HepG2 (cell line): Measurements from ENCODE around the gene TEX19. TPM values are rescaled to one million over a fixed set of nuclear protein-coding genes. Genes with fewer than 3 reads are reported as not detected.

ENCODE experiments used
- BCL6 ChIP-seq: IDR thresholded peaks from 2 replicates; pipeline ENCODE4 v1.6.1; 2016; ENCODE audit warnings: missing genetic modification reagents, missing compliant biosample characterization
- EED ChIP-seq: sonication (generic); formaldehyde crosslinking; IDR thresholded peaks from 2 replicates; pipeline ENCODE4 v1.5.0; 2020; ENCODE audit warnings: mild to moderate bottlenecking, missing genetic modification reagents
- ELK4 ChIP-seq: sonication (generic); formaldehyde crosslinking; IDR thresholded peaks from 2 replicates; pipeline ENCODE4 v1.9.0; 2021; ENCODE audit warnings: missing genetic modification reagents, borderline replicate concordance
- HMGXB4 ChIP-seq, 2 experiments: sonication (generic) in 1 of 2; formaldehyde crosslinking in 1 of 2; IDR thresholded peaks; 2 replicates each; pipeline versions ENCODE4 v1.4.0 to v1.6.1; 2018 to 2020; ENCODE audit warnings: missing genetic modification reagents in 2 of 2, borderline replicate concordance in 1 of 2, low read depth in 1 of 2, mild to moderate bottlenecking in 1 of 2, missing biosample characterization in 1 of 2
- HNRNPH1 ChIP-seq: fragments of 200-400 bp; formaldehyde crosslinking; optimal IDR thresholded peaks from 2 replicates; pipeline ENCODE3; 2017; ENCODE audit warnings: mild to moderate bottlenecking, low read depth, low read length
- HNRNPLL ChIP-seq: fragments of 200-400 bp; formaldehyde crosslinking; IDR thresholded peaks from 2 replicates; pipeline ENCODE4 v1.6.1; 2017; ENCODE audit warnings: mild to moderate bottlenecking, low read depth, low read length; ENCODE audit not compliant: poor library complexity, severe bottlenecking
- KDM3A ChIP-seq: IDR thresholded peaks from 2 replicates; pipeline ENCODE4 v1.6.1; 2018; ENCODE audit warnings: low read depth, missing compliant biosample characterization
- MTA3 ChIP-seq: sonication (generic); formaldehyde crosslinking; IDR thresholded peaks from 2 replicates; pipeline ENCODE4 v1.4.0; 2020; ENCODE audit warnings: missing genetic modification reagents
- PLRG1 ChIP-seq: fragments of 450-650 bp; conservative IDR thresholded peaks from 2 replicates; pipeline ENCODE4 v1.6.1; 2016
- ZNF138 ChIP-seq: sonication (generic); formaldehyde crosslinking; IDR thresholded peaks from 2 replicates; pipeline ENCODE4 v1.5.0; 2020; ENCODE audit warnings: mild to moderate bottlenecking, low read depth, missing genetic modification reagents
- ZNF230 ChIP-seq: sonication (generic); formaldehyde crosslinking; IDR thresholded peaks from 2 replicates; pipeline ENCODE4 v1.4.0; 2020; ENCODE audit warnings: mild to moderate bottlenecking, missing genetic modification reagents
- ZNF232 ChIP-seq: sonication (generic); formaldehyde crosslinking; IDR thresholded peaks from 2 replicates; pipeline ENCODE4 v1.4.0; 2020; ENCODE audit warnings: missing genetic modification reagents, borderline replicate concordance
- ZNF253 ChIP-seq: sonication (generic); formaldehyde crosslinking; IDR thresholded peaks from 2 replicates; pipeline ENCODE4 v1.8.0; 2022; ENCODE audit warnings: mild to moderate bottlenecking, missing genetic modification reagents, borderline replicate concordance
- ZNF350 ChIP-seq: sonication (generic); formaldehyde crosslinking; IDR thresholded peaks from 2 replicates; pipeline ENCODE4 v1.4.0; 2020; ENCODE audit warnings: mild to moderate bottlenecking, low read depth, missing genetic modification reagents, borderline replicate concordance
- ZNF777 ChIP-seq: sonication (generic); formaldehyde crosslinking; IDR thresholded peaks from 2 replicates; pipeline ENCODE4 v1.4.0; 2020; ENCODE audit warnings: missing genetic modification reagents
- ZNF879 ChIP-seq: sonication (generic); formaldehyde crosslinking; IDR thresholded peaks from 2 replicates; pipeline ENCODE4 v1.8.1; 2023; ENCODE audit warnings: missing genetic modification reagents
- ZNF883 ChIP-seq: sonication (generic); formaldehyde crosslinking; IDR thresholded peaks from 2 replicates; pipeline ENCODE4 v1.5.1; 2020; ENCODE audit warnings: mild to moderate bottlenecking, missing genetic modification reagents; ENCODE audit errors: not compliant biosample characterization
- ZSCAN25 ChIP-seq: sonication (generic); formaldehyde crosslinking; IDR thresholded peaks from 2 replicates; pipeline ENCODE4 v1.8.0; 2022; ENCODE audit warnings: mild to moderate bottlenecking, missing genetic modification reagents
- polyA plus RNA-seq, 8 experiments: library from polyadenylated mRNA; depleted of rRNA in 3 of 8; stranded (reverse) in 7 of 8; unstranded in 1 of 8; fragments of >200 nt; fragmentation: Illumina TruSeq in 4 of 8; extraction: Trizol in 4 of 8; gene quantifications; 2 replicates each; pipeline versions ENCODE4 v1.2.1 to v1.2.3, GENCODE V29; 2011 to 2016; ENCODE audit warnings: low read depth in 4 of 8, missing spikeins in 1 of 8, mixed read lengths in 1 of 8; ENCODE audit not compliant: insufficient read depth in 1 of 8
- total RNA-seq, 5 experiments: library from RNA; depleted of rRNA; stranded (reverse); fragments of >200 nt; fragmentation: Illumina TruSeq; extraction: Trizol; gene quantifications; 2 replicates each; pipeline ENCODE4 v1.2.3, GENCODE V29; 2016; ENCODE audit warnings: low read depth in 1 of 5
- TF ChIP-seq, protein P1 (sequence below): sonication (generic); formaldehyde crosslinking; IDR thresholded peaks from 2 replicates; pipeline ENCODE4 v1.4.0; 2020; ENCODE audit warnings: missing genetic modification reagents; ENCODE audit errors: not compliant biosample characterization
- TF ChIP-seq, protein P2 (sequence below): sonication (generic); formaldehyde crosslinking; IDR thresholded peaks from 2 replicates; pipeline ENCODE4 v1.4.0; 2020; ENCODE audit warnings: missing genetic modification reagents, low read depth, mild to moderate bottlenecking, borderline replicate concordance
- TF ChIP-seq, protein P3 (sequence below): sonication (generic); formaldehyde crosslinking; IDR thresholded peaks from 2 replicates; pipeline ENCODE4 v1.8.0; 2022; ENCODE audit warnings: mild to moderate bottlenecking, missing genetic modification reagents, borderline replicate concordance

The TEX19 gene
- total and polyA plus RNA-seq, 2 of the 13 experiments (the other 11 are each of a cell fraction or from before 2014, with no cell fraction given): 1.3 to 6.0 TPM

GRCh38 chr17:82317394-82318168 lies 41.5 kb upstream of the TEX19 start, which contains the start of gene CD7 (continued):
- no peak for TF ChIP-seq ZNF879
- peak; percentile 59; the same call in 1 of the 2 replicates for TF ChIP-seq ZNF230 (CRISPR knock-in tag)
- peak; percentile 77 for TF ChIP-seq ZNF883 (CRISPR knock-in tag)
- peak; percentile 52; the same call in 1 of the 2 replicates for TF ChIP-seq ZNF350
- no peak for TF ChIP-seq ZNF232 (CRISPR knock-in tag)
- TF ChIP-seq ZNF253 (CRISPR knock-in tag): no peak
- TF ChIP-seq, protein P1, sequence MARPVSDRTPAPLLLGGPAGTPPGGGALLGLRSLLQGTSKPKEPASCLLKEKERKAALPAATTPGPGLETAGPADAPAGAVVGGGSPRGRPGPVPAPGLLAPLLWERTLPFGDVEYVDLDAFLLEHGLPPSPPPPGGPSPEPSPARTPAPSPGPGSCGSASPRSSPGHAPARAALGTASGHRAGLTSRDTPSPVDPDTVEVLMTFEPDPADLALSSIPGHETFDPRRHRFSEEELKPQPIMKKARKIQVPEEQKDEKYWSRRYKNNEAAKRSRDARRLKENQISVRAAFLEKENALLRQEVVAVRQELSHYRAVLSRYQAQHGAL (CRISPR knock-in tag): no peak
- TF ChIP-seq, protein P2, sequence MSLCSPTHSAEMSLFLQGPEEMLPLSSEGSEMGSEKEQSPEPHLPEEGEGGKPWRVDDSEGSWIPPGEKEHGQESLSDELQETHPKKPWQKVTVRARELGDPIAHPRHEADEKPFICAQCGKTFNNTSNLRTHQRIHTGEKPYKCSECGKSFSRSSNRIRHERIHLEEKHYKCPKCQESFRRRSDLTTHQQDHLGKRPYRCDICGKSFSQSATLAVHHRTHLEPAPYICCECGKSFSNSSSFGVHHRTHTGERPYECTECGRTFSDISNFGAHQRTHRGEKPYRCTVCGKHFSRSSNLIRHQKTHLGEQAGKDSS (CRISPR knock-in tag): no peak; the same call in 1 of the 2 replicates
- TF ChIP-seq BCL6: 0 out of 2 replicates have a peak, but pooled peaks have one; percentile 16
- TF ChIP-seq EED (CRISPR knock-in tag): no peak
- TF ChIP-seq HMGXB4 (CRISPR knock-in tag; IDR thresholded peaks at IDR 0.05; ENCODE audit: borderline replicate concordance in 1 of 2, low read depth in 1 of 2): peak in 1 of 2 experiments; percentile 71; a peak in 3 of 4 replicates
- TF ChIP-seq PLRG1: no peak
- TF ChIP-seq ZNF138: peak; percentile 20; the same call in 1 of the 2 replicates
- peak; percentile 92 for TF ChIP-seq ZSCAN25 (CRISPR knock-in tag)
- no peak for TF ChIP-seq ELK4 (CRISPR knock-in tag)
- TF ChIP-seq, protein P3, sequence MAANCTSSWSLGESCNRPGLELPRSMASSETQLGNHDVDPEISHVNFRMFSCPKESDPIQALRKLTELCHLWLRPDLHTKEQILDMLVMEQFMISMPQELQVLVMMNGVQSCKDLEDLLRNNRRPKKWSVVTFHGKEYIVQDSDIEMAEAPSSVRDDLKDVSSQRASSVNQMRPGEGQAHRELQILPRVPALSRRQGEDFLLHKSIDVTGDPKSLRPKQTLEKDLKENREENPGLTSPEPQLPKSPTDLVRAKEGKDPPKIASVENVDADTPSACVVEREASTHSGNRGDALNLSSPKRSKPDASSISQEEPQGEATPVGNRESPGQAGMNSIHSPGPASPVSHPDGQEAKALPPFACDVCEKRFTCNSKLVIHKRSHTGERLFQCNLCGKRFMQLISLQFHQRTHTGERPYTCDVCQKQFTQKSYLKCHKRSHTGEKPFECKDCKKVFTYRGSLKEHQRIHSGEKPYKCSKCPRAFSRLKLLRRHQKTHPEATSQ: 0 out of 2 replicates have a peak, but pooled peaks have one; percentile 4
- TF ChIP-seq KDM3A: no peak; the same call in 1 of the 2 replicates
- TF ChIP-seq MTA3 (CRISPR knock-in tag): no peak
- no peak for TF ChIP-seq HNRNPH1
- no peak for TF ChIP-seq ZNF777 (CRISPR knock-in tag)
- peak; percentile 52 for TF ChIP-seq HNRNPLL
